ENCODE data around the gene MRPL36.

The MRPL36 gene

DNA sequence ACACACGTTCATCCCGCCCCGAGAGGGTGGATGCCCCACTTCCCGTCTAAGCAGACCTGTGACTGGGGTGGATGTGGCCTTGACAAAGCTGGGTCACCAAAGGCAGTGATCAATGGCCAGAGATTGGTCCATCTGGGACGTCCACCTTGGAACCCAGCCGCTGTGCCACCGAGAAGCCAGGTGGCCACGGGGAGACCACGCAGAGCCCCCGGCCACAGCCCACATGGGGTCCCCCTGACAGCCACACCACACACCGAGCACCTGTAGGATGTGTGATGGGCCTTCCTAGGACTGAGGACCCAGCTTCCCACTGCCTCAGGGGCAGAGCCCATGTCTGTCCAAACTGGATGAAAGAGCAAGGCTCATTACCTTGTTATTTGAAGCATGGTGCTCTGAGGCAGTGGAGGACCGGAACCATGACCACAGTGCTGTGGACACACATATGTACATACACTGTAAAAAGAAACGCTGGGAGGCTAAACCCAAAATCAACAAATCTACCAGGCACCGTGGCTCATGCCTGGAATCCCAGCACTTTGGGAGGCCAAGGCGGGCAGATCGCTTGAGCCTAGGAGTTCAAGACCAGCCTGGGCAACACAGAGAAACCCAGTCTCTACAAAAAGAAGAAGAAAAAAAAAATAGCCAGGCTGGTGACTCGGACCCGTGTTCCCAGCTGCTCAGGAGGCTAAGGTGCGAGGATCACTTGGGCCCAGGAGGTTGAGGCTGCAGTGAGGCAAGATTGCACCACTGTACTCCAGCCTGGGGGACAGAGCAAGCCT, 50.1 kb downstream of the MRPL36 start:
- ATAC-seq (no peak), DNase-seq (no peak)
- Mint-ChIP-seq H3K4me1 (no peaks in the 10 kb centered on the region), H3K9me3 (no peaks in the 10 kb centered on the region), H3K27ac (no peak overlapping the region), H3K27me3 (peaks cover 27% of the 10 kb centered on the region), H3K4me3 (no peak overlapping the region)

- DNase-seq, result no peak
- Mint-ChIP-seq H3K27ac (no peak overlapping the region), H3K4me1 (no peaks in the 10 kb centered on the region), H3K4me3 (no peak overlapping the region), H3K9me3 (no peaks in the 10 kb centered on the region), H3K27me3 (peaks cover 27% of the 10 kb centered on the region)
- no peak for ATAC-seq
Measured at GRCh38 chr5:1748845-1749244, 50.8 kb downstream of the MRPL36 start.
